ENCODE measurements around the gene IGFL2. TPM values are rescaled to one million over a fixed set of nuclear protein-coding genes. Genes with fewer than 3 reads are reported as not detected.

IGFL2 gene
- total RNA-seq, 1 experiment from 2014 or later = not detected

- BruUV-seq (replicated peaks) = no TSS peak
- in situ Hi-C loops (cut with HindIII; ENCODE audit: low pct_unique_long_range_greater_than_20kb, low sequenced_read_pairs) = no loop called here
Observed at GRCh38 chr19:46196410-46197124, 48.5 kb downstream of the IGFL2 start.

GRCh38 chr19:46197314-46198070 is 49.5 kb downstream of the IGFL2 start:
- no peak overlapping the region for H3K27ac ChIP-seq (ENCODE audit: low read length)
- in situ Hi-C loops (cut with HindIII; ENCODE audit: low pct_unique_long_range_greater_than_20kb, low sequenced_read_pairs) = no loop called here
- H3K36me3 ChIP-seq (ENCODE audit: control insufficient read depth, insufficient read depth, low read length) = no peaks in the 10 kb centered on the region
- H3K27me3 ChIP-seq (ENCODE audit: control insufficient read depth, insufficient read depth, low read length) = no peaks in the 10 kb centered on the region
- intact Hi-C loops (cut with micrococcal nuclease; ENCODE audit: unreplicated experiment) = no loop called here
- no peaks in the 10 kb centered on the region; the same call in 1 of the 2 replicates for H3K4me1 ChIP-seq (ENCODE audit: control insufficient read depth, insufficient read depth, low read length)
- DNase-seq (ENCODE audit: low read depth, low spot score) (no peak), ATAC-seq (no peak)
- no peaks in the 10 kb centered on the region for H3K9me3 ChIP-seq (ENCODE audit: control insufficient read depth, insufficient read depth, low read depth, low read length)
- ChIA-PET CTCF (no interaction called here), POLR2A (no interaction called here)
- no peak for TF ChIP-seq TCF7L2 (IDR thresholded peaks at IDR 0.05; ENCODE audit: low read depth, low read length)
- TF ChIP-seq REST (IDR thresholded peaks at IDR 0.05; ENCODE audit: insufficient read depth in 1 of 2, low read depth in 2 of 2, low read length in 1 of 2) = no peak
- no peak for TF ChIP-seq POLR2AphosphoS5 (IDR thresholded peaks at IDR 0.05; ENCODE audit: low read depth, low read length)
- no peak for TF ChIP-seq CTCF (IDR thresholded peaks at IDR 0.05)
- no peak for TF ChIP-seq SIN3A (IDR thresholded peaks at IDR 0.05; ENCODE audit: borderline replicate concordance, insufficient read depth, low read depth, low read length)
- BruUV-seq (replicated peaks) = no TSS peak
- no peak overlapping the region for H3K4me3 ChIP-seq (ENCODE audit: low read depth in 2 of 2, low read length in 2 of 2)

More at GRCh38 chr19:46196410-46197124, 48.5 kb downstream of the IGFL2 start:
- TF ChIP-seq SIN3A (IDR thresholded peaks at IDR 0.05; ENCODE audit: borderline replicate concordance, insufficient read depth, low read depth, low read length) (no peak), CTCF (IDR thresholded peaks at IDR 0.05) (no peak)
- ATAC-seq = no peak
- Histone ChIP-seq H3K36me3 (ENCODE audit: control insufficient read depth, insufficient read depth, low read length) (no peaks in the 10 kb centered on the region), H3K4me3 (ENCODE audit: low read depth in 2 of 2, low read length in 2 of 2) (no peak overlapping the region), H3K4me1 (ENCODE audit: control insufficient read depth, insufficient read depth, low read length) (no peaks in the 10 kb centered on the region; the same call in 1 of the 2 replicates), H3K9me3 (ENCODE audit: control insufficient read depth, insufficient read depth, low read depth, low read length) (no peaks in the 10 kb centered on the region), H3K27me3 (ENCODE audit: control insufficient read depth, insufficient read depth, low read length) (no peaks in the 10 kb centered on the region), H3K27ac (ENCODE audit: low read length) (no peak overlapping the region)
- no peak for DNase-seq (ENCODE audit: low read depth, low spot score)
- ChIA-PET POLR2A (no interaction called here), CTCF (no interaction called here)
- intact Hi-C loops (cut with micrococcal nuclease; ENCODE audit: unreplicated experiment) = no loop called here

Measured in Panc1 (cell line).